Rectal smooth muscle tissue (tissue), 1 donor: ENCODE results near the gene SLAMF1.

Experiments
- H3K27ac ChIP-seq: one replicate; pipeline ENCODE4 v1.7.0; 2013; ENCODE audit warnings: low read depth, low read length, inconsistent platforms
- H3K27me3 ChIP-seq: one replicate; pipeline ENCODE4 v1.7.0; 2013; ENCODE audit warnings: low read length; ENCODE audit not compliant: control insufficient read depth, insufficient read depth
- H3K36me3 ChIP-seq: one replicate; pipeline ENCODE4 v1.7.0; 2013; ENCODE audit warnings: low read length; ENCODE audit not compliant: control insufficient read depth, insufficient read depth
- H3K4me1 ChIP-seq: one replicate; pipeline ENCODE4 v1.7.0; 2013; ENCODE audit warnings: low read length; ENCODE audit not compliant: control insufficient read depth, insufficient read depth
- H3K4me3 ChIP-seq: one replicate; pipeline ENCODE4 v1.7.0; 2013; ENCODE audit warnings: low read length
- H3K9ac ChIP-seq: one replicate; pipeline ENCODE4 v1.7.0; 2013; ENCODE audit warnings: low read length

SLAMF1 gene

GRCh38 chr1:160610569-160611242 is 36.1 kb downstream of the SLAMF1 start:
- no peaks in the 10 kb centered on the region for H3K27me3 ChIP-seq
- H3K9ac ChIP-seq = no peak overlapping the region
- no peak overlapping the region for H3K4me3 ChIP-seq
- no peak overlapping the region for H3K27ac ChIP-seq
- H3K4me1 ChIP-seq = no peaks in the 10 kb centered on the region
- H3K36me3 ChIP-seq = no peaks in the 10 kb centered on the region

- no peak overlapping the region for H3K4me3 ChIP-seq
- H3K9ac ChIP-seq = no peak overlapping the region
- no peak overlapping the region for H3K27ac ChIP-seq
- H3K4me1 ChIP-seq = no peaks in the 10 kb centered on the region
- no peaks in the 10 kb centered on the region for H3K27me3 ChIP-seq
- H3K36me3 ChIP-seq = no peaks in the 10 kb centered on the region
These were observed 37.9 kb downstream of the SLAMF1 start for GRCh38 chr1:160608941-160609340.

- H3K4me1 ChIP-seq = no peaks in the 10 kb centered on the region
These were observed 38.3 kb downstream of the SLAMF1 start for GRCh38 chr1:160608514-160608913.

GRCh38 chr1:160608057-160608456 is 38.8 kb downstream of the SLAMF1 start:
- Histone ChIP-seq H3K4me1 (no peaks in the 10 kb centered on the region), H3K27ac (no peak overlapping the region), H3K4me3 (no peak overlapping the region), H3K9ac (no peak overlapping the region), H3K36me3 (no peaks in the 10 kb centered on the region), H3K27me3 (no peaks in the 10 kb centered on the region)

More at GRCh38 chr1:160608514-160608913, 38.3 kb downstream of the SLAMF1 start:
- H3K36me3 ChIP-seq = no peaks in the 10 kb centered on the region
- H3K4me3 ChIP-seq = no peak overlapping the region
- no peaks in the 10 kb centered on the region for H3K27me3 ChIP-seq
- H3K9ac ChIP-seq = no peak overlapping the region
- no peak overlapping the region for H3K27ac ChIP-seq

- H3K27me3 ChIP-seq = no peaks in the 10 kb centered on the region
- no peaks in the 10 kb centered on the region for H3K4me1 ChIP-seq
- H3K9ac ChIP-seq = no peak overlapping the region
- H3K27ac ChIP-seq = no peak overlapping the region
- no peak overlapping the region for H3K4me3 ChIP-seq
- no peaks in the 10 kb centered on the region for H3K36me3 ChIP-seq
These were observed 39.2 kb downstream of the SLAMF1 start for GRCh38 chr1:160607672-160608032.

- no peak overlapping the region for H3K9ac ChIP-seq
- H3K4me3 ChIP-seq = no peak overlapping the region
- H3K27me3 ChIP-seq = no peaks in the 10 kb centered on the region
- no peak overlapping the region for H3K27ac ChIP-seq
- H3K4me1 ChIP-seq = no peaks in the 10 kb centered on the region
- no peaks in the 10 kb centered on the region for H3K36me3 ChIP-seq
These were observed 39.7 kb downstream of the SLAMF1 start for GRCh38 chr1:160607011-160607671.

- Histone ChIP-seq H3K4me3 (no peak overlapping the region), H3K4me1 (no peaks in the 10 kb centered on the region), H3K27ac (no peak overlapping the region), H3K9ac (no peak overlapping the region), H3K36me3 (no peaks in the 10 kb centered on the region), H3K27me3 (no peaks in the 10 kb centered on the region)
These were observed 40.2 kb downstream of the SLAMF1 start for GRCh38 chr1:160606611-160607010.

GRCh38 chr1:160605792-160606479 is 40.9 kb downstream of the SLAMF1 start:
- H3K36me3 ChIP-seq = no peaks in the 10 kb centered on the region
- H3K4me3 ChIP-seq = no peak overlapping the region
- no peaks in the 10 kb centered on the region for H3K27me3 ChIP-seq
- no peak overlapping the region for H3K9ac ChIP-seq
- H3K27ac ChIP-seq = no peak overlapping the region
- no peaks in the 10 kb centered on the region for H3K4me1 ChIP-seq

- no peak overlapping the region for H3K4me3 ChIP-seq
- no peak overlapping the region for H3K27ac ChIP-seq
- H3K27me3 ChIP-seq = no peaks in the 10 kb centered on the region
- no peaks in the 10 kb centered on the region for H3K36me3 ChIP-seq
- H3K9ac ChIP-seq = no peak overlapping the region
- H3K4me1 ChIP-seq = no peaks in the 10 kb centered on the region
These were observed 41.6 kb downstream of the SLAMF1 start for GRCh38 chr1:160605205-160605604.

GRCh38 chr1:160597705-160598104 is 49.1 kb downstream of the SLAMF1 start:
- Histone ChIP-seq H3K9ac (no peak overlapping the region), H3K27me3 (no peaks in the 10 kb centered on the region), H3K4me1 (no peaks in the 10 kb centered on the region), H3K4me3 (no peak overlapping the region), H3K27ac (no peak overlapping the region), H3K36me3 (no peaks in the 10 kb centered on the region)

- H3K27ac ChIP-seq = no peak overlapping the region
- no peak overlapping the region for H3K4me3 ChIP-seq
- no peaks in the 10 kb centered on the region for H3K4me1 ChIP-seq
- H3K9ac ChIP-seq = no peak overlapping the region
- H3K27me3 ChIP-seq = no peaks in the 10 kb centered on the region
- H3K36me3 ChIP-seq = no peaks in the 10 kb centered on the region
These were observed 49.8 kb downstream of the SLAMF1 start for GRCh38 chr1:160597051-160597450.

GRCh38 chr1:160590488-160590887 is 56.4 kb downstream of the SLAMF1 start:
- Histone ChIP-seq H3K4me3 (no peak overlapping the region), H3K36me3 (no peaks in the 10 kb centered on the region), H3K4me1 (no peaks in the 10 kb centered on the region), H3K9ac (no peak overlapping the region), H3K27me3 (no peaks in the 10 kb centered on the region), H3K27ac (no peak overlapping the region)
